ENCODE data around the gene ODAD2. TPM values are rescaled to one million over a fixed set of nuclear protein-coding genes. Genes with fewer than 3 reads are reported as not detected.
"Not testable (repeated sequence)": the region's sequence is repeated elsewhere in the genome, so short reads cannot be mapped to it uniquely, and the experiment has no call there.

ODAD2 gene
- total RNA-seq, 1 donor from 2014 or later: 0.83 TPM

GRCh38 chr10:27970795-27971194 lies 28.1 kb downstream of the ODAD2 start:
- DNase-seq (ENCODE audit: low spot score); intact Hi-C loops (cut with DNase I): not testable (repeated sequence)

- intact Hi-C loops (cut with DNase I); DNase-seq (ENCODE audit: low spot score): not testable (repeated sequence)
Measured at GRCh38 chr10:27969931-27970330, 28.9 kb downstream of the ODAD2 start.

- intact Hi-C loops (cut with DNase I): no loop called here
- no peak for DNase-seq (ENCODE audit: low spot score)
Measured at GRCh38 chr10:27959093-27959715, 39.7 kb downstream of the ODAD2 start.

- intact Hi-C loops (cut with DNase I); DNase-seq (ENCODE audit: low spot score): not testable (repeated sequence)
Measured at GRCh38 chr10:27958383-27958782, 40.5 kb downstream of the ODAD2 start.

GRCh38 chr10:27950242-27950564 lies 48.7 kb downstream of the ODAD2 start:
- no peak for DNase-seq (ENCODE audit: low spot score)
- intact Hi-C loops (cut with DNase I): no loop called here

GRCh38 chr10:27949528-27950241 lies 49.2 kb downstream of the ODAD2 start:
- no peak for DNase-seq (ENCODE audit: low spot score)
- intact Hi-C loops (cut with DNase I): no loop called here

GRCh38 chr10:27948186-27948585 lies 50.7 kb downstream of the ODAD2 start:
- no peak for DNase-seq (ENCODE audit: low spot score)
- intact Hi-C loops (cut with DNase I): no loop called here

- intact Hi-C loops (cut with DNase I): no loop called here
- DNase-seq (ENCODE audit: low spot score): no peak
Measured at GRCh38 chr10:27947540-27947939, 51.3 kb downstream of the ODAD2 start.

GRCh38 chr10:27944005-27944404 lies 54.9 kb downstream of the ODAD2 start:
- intact Hi-C loops (cut with DNase I): no loop called here
- no peak for DNase-seq (ENCODE audit: low spot score)

- no peak for DNase-seq (ENCODE audit: low spot score)
- intact Hi-C loops (cut with DNase I): no loop called here
Measured at GRCh38 chr10:27914888-27915287, 84.0 kb downstream of the ODAD2 start.

GRCh38 chr10:27912231-27912630 lies 86.6 kb downstream of the ODAD2 start:
- DNase-seq (ENCODE audit: low spot score): no peak
- intact Hi-C loops (cut with DNase I): no loop called here

GRCh38 chr10:27911539-27911938 lies 87.3 kb downstream of the ODAD2 start:
- DNase-seq (ENCODE audit: low spot score): no peak
- intact Hi-C loops (cut with DNase I): no loop called here

- intact Hi-C loops (cut with DNase I): no loop called here
- no peak for DNase-seq (ENCODE audit: low spot score)
Measured at GRCh38 chr10:27911011-27911410, 87.9 kb downstream of the ODAD2 start.

GRCh38 chr10:27908231-27908630 lies 90.6 kb downstream of the ODAD2 start:
- no peak for DNase-seq (ENCODE audit: low spot score)
- intact Hi-C loops (cut with DNase I): no loop called here

- intact Hi-C loops (cut with DNase I); DNase-seq (ENCODE audit: low spot score): not testable (repeated sequence)
Measured at GRCh38 chr10:27899485-27899884, 99.4 kb downstream of the ODAD2 start.

GRCh38 chr10:27899058-27899457 lies 99.8 kb downstream of the ODAD2 start:
- intact Hi-C loops (cut with DNase I): no loop called here
- no peak for DNase-seq (ENCODE audit: low spot score)

- intact Hi-C loops (cut with DNase I): no loop called here
- no peak for DNase-seq (ENCODE audit: low spot score)
Measured at GRCh38 chr10:27893358-27893954, 105.4 kb downstream of the ODAD2 start.

- no peak for DNase-seq (ENCODE audit: low spot score)
- intact Hi-C loops (cut with DNase I): no loop called here
Measured at GRCh38 chr10:27890971-27891370, 107.9 kb downstream of the ODAD2 start.

- intact Hi-C loops (cut with DNase I): no loop called here
- no peak for DNase-seq (ENCODE audit: low spot score)
Measured at GRCh38 chr10:27889518-27889917, 109.4 kb downstream of the ODAD2 start.

- DNase-seq (ENCODE audit: low spot score): no peak
- intact Hi-C loops (cut with DNase I): no loop called here
Measured at GRCh38 chr10:27884185-27884641, 114.7 kb downstream of the ODAD2 start.

GRCh38 chr10:27878281-27878680 lies 120.6 kb downstream of the ODAD2 start:
- intact Hi-C loops (cut with DNase I): no loop called here
- DNase-seq (ENCODE audit: low spot score): no peak

Measured in cardiac septum (tissue), 1 donor.